Muscle layer of colon (tissue), 2 donors: Measurements from ENCODE around the gene SYNCRIP.
"Not testable (repeated sequence)": the region's sequence is repeated elsewhere in the genome, so short reads cannot be mapped to it uniquely, and the experiment has no call there.

ENCODE experiments used
- H3K27ac ChIP-seq: one replicate; pipeline ENCODE4 v1.7.0; 2013; ENCODE audit warnings: low read depth, mild to moderate bottlenecking, low read length, moderate library complexity
- H3K27me3 ChIP-seq, 2 donors: one replicate each; pipeline ENCODE4 v1.7.0; 2013; ENCODE audit warnings: low read length in 2 of 2, mild to moderate bottlenecking in 2 of 2; ENCODE audit not compliant: insufficient read depth in 2 of 2, control insufficient read depth in 1 of 2
- H3K36me3 ChIP-seq: one replicate; pipeline ENCODE4 v1.7.0; 2013; ENCODE audit warnings: mild to moderate bottlenecking, low read length; ENCODE audit not compliant: insufficient read depth
- H3K4me1 ChIP-seq: one replicate; pipeline ENCODE4 v1.7.0; 2013; ENCODE audit warnings: mild to moderate bottlenecking, low read length; ENCODE audit not compliant: insufficient read depth
- H3K4me3 ChIP-seq, 2 donors: one replicate each; pipeline ENCODE4 v1.7.0; 2013; ENCODE audit warnings: low read length in 2 of 2, low read depth in 1 of 2, mild to moderate bottlenecking in 1 of 2, moderate library complexity in 1 of 2
- H3K9ac ChIP-seq: one replicate; pipeline ENCODE4 v1.7.0; 2013; ENCODE audit warnings: low read length
- H3K9me3 ChIP-seq: one replicate; pipeline ENCODE4 v1.7.0; 2013; ENCODE audit warnings: mild to moderate bottlenecking, low read length
- donor health status: abdominal sarcoma.
- donor health status: Adenocarcinoma of cecum.

SYNCRIP gene

GRCh38 chr6:85642774-85643536 lies at the start of gene SYNCRIP:
TSS of gene SYNCRIP (minus strand) at chr6:85642886. CDS start at chr6:85641439, 1,447 bp downstream.
- Histone ChIP-seq H3K27me3 (no peaks in the 10 kb centered on the region), H3K27ac (peak within 1 kb of the TSS; percentile 99), H3K4me3 (peak within 1 kb of the TSS; percentile 81 to 94), H3K36me3 (peaks cover 21% of the 10 kb centered on the region), H3K4me1 (peaks cover 28% of the 10 kb centered on the region), H3K9me3 (no peaks in the 10 kb centered on the region), H3K9ac (peak within 1 kb of the TSS; percentile 91)

DNA sequence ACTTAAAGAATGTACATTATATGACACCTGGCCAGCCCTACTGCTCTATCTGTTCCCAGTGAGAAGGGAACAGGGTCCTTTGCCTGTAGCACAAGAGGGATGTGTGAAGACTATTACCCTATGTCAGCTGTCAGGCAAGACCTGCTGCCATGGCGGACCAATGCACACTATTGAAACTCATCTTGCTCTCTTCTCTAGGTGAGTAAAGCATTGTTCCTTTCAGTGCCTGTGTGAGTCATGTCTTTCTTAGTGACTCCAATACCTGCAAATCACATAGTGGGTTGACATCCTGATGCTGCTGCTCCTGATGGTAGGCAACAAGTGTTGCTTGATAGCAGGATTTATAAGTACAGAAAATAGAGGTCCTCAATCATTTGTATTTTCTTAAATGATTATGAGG lies 48.8 kb upstream of the SYNCRIP start:
- Histone ChIP-seq H3K36me3 (no peaks in the 10 kb centered on the region), H3K4me1 (no peaks in the 10 kb centered on the region), H3K9me3 (no peaks in the 10 kb centered on the region), H3K27ac (no peak overlapping the region), H3K4me3 (no peak overlapping the region), H3K27me3 (no peaks in the 10 kb centered on the region), H3K9ac (no peak overlapping the region)

DNA sequence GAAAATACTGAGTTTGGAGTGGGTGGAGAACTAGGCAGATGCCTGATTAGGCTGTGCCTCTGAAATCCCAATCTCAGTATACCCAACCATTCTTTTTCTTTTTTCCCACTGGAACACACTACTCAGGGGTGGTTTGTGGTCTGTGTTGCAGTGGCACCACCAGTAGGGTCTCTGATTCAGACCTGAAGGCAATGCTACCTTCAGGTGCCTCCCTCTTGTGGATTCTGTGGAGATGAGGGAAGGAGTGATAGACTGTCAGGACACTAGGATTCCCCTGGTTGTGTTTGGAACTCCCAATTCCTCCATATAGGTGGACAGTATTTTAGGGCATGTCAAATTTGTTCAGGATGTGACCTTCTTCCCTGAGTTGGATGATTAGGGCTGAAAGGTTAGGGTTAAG lies 47.4 kb upstream of the SYNCRIP start:
- Histone ChIP-seq H3K27ac (no peak overlapping the region), H3K4me3 (no peak overlapping the region), H3K4me1 (no peaks in the 10 kb centered on the region), H3K9ac (no peak overlapping the region), H3K36me3 (no peaks in the 10 kb centered on the region), H3K27me3 (no peaks in the 10 kb centered on the region), H3K9me3 (no peaks in the 10 kb centered on the region)

DNA sequence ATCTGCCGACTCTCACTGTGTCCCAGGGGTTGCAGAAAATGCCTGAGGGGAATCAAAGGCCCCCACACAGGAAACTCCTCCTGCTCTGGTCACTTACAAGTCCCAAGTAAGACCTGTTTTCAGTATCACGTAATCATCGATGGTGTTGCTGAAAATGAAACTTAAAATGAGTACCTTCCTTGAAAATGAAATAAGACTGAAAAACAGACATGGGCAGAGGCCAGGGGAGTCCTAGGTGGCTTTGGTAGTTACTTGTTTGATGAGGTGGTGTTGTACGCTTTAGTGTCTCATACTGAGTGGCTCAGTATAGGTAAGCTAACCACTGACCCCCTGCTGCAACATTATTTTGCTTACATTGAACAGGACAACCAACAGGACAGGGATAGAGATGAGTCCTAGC lies 43.0 kb upstream of the SYNCRIP start:
- Histone ChIP-seq H3K4me3 (no peak overlapping the region), H3K27ac (no peak overlapping the region), H3K9ac (no peak overlapping the region), H3K4me1 (no peaks in the 10 kb centered on the region), H3K36me3 (no peaks in the 10 kb centered on the region), H3K9me3 (no peaks in the 10 kb centered on the region), H3K27me3 (no peaks in the 10 kb centered on the region)

DNA sequence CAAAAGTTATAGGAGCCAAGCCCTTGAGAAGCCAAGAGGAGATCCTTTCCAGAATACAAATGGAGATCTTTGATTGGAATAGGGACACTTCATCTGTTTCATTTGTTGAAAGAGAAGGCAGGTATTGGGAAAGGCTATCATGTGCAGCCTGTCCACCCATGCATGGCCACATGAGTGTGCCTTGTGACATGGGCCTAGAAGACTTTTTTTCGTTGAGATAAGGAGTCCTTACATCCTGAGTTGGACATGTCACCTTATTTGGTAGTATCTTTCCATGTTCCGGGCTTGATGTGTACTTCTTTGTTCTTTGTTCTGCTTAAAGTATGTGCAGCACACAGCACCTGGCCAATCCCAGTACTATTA lies 42.1 kb upstream of the SYNCRIP start:
- peaks cover 2% of the 10 kb centered on the region for H3K4me1 ChIP-seq
- H3K9me3 ChIP-seq, result no peaks in the 10 kb centered on the region
- H3K36me3 ChIP-seq, result no peaks in the 10 kb centered on the region
- H3K27me3 ChIP-seq, result no peaks in the 10 kb centered on the region
- no peak overlapping the region for H3K9ac ChIP-seq
- H3K4me3 ChIP-seq, result no peak overlapping the region
- no peak overlapping the region for H3K27ac ChIP-seq

- H3K4me3 ChIP-seq, result no peak overlapping the region
- H3K36me3 ChIP-seq, result no peaks in the 10 kb centered on the region
- peaks cover 7% of the 10 kb centered on the region for H3K4me1 ChIP-seq
- H3K27ac ChIP-seq, result no peak overlapping the region
- no peaks in the 10 kb centered on the region for H3K27me3 ChIP-seq
- no peaks in the 10 kb centered on the region for H3K9me3 ChIP-seq
- no peak overlapping the region for H3K9ac ChIP-seq
Observed at GRCh38 chr6:85684133-85684808, 41.6 kb upstream of the SYNCRIP start.

DNA sequence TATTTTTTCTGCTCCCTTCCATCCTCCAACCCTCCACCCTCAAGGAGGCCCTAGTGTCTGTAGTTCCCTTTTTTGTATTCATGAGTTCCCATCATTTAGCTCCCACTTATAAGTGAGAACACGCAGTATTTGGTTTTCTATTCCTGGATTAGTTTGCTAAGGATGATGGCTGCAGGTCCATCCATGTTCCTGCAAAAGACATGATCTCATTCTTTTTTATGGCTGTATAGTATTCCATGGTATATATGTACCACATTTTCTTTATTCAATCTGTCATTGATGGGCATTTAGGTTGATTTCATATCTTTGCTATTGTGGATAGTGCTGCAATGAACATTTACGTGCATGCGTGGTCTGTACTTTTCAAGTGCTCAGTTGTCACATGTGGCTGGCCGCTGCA lies 39.2 kb upstream of the SYNCRIP start:
- H3K9me3 ChIP-seq, result not testable (repeated sequence)

GRCh38 chr6:85680388-85680787 lies 37.7 kb upstream of the SYNCRIP start:
- Histone ChIP-seq H3K9ac (no peak overlapping the region), H3K27me3 (no peaks in the 10 kb centered on the region), H3K36me3 (no peaks in the 10 kb centered on the region), H3K9me3 (no peaks in the 10 kb centered on the region), H3K27ac (no peak overlapping the region), H3K4me3 (no peak overlapping the region), H3K4me1 (peaks cover 14% of the 10 kb centered on the region)

More for the DNA sequence above, 39.2 kb upstream of the SYNCRIP start:
- not testable (repeated sequence) for H3K4me1 ChIP-seq, H3K27me3 ChIP-seq, H3K27ac ChIP-seq, H3K4me3 ChIP-seq, H3K9ac ChIP-seq, H3K36me3 ChIP-seq

DNA sequence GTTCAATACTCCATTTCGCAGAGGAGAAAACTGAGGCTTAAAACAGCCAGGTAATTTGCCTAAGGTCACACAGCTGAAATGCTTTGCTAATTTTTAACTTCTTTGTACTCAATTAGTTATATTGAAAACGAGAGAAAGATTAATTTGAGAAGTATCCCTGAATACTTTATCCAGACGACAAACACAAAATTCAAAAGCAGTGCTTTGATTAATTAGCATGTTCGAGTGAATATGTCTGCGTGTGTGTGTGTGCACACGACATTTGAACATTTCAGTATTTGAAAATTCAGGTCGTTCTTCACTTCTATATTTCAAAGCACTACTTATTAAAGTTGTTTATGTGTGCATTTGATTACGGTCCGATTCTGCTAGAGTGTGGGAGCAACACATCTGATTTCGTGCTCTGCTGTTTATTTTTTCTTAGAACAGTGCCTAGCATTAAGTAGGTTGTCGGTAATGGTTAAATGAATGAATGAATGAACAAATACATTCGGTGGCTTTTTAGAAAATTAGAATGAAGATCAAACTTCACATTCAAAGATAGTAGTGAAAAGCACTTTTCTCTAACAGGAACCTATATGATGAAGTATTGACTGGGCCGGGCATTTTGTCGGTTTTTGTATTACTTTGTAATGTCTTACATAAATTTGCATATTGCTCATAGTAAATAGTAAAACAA lies 36.9 kb upstream of the SYNCRIP start:
- peak overlapping the region; percentile 73 for H3K27ac ChIP-seq
- peak overlapping the region; percentile 67 to 82 for H3K4me3 ChIP-seq
- H3K9me3 ChIP-seq, result no peaks in the 10 kb centered on the region
- H3K4me1 ChIP-seq, result peaks cover 19% of the 10 kb centered on the region
- H3K9ac ChIP-seq, result no peak overlapping the region
- H3K36me3 ChIP-seq, result no peaks in the 10 kb centered on the region
- H3K27me3 ChIP-seq, result no peaks in the 10 kb centered on the region

DNA sequence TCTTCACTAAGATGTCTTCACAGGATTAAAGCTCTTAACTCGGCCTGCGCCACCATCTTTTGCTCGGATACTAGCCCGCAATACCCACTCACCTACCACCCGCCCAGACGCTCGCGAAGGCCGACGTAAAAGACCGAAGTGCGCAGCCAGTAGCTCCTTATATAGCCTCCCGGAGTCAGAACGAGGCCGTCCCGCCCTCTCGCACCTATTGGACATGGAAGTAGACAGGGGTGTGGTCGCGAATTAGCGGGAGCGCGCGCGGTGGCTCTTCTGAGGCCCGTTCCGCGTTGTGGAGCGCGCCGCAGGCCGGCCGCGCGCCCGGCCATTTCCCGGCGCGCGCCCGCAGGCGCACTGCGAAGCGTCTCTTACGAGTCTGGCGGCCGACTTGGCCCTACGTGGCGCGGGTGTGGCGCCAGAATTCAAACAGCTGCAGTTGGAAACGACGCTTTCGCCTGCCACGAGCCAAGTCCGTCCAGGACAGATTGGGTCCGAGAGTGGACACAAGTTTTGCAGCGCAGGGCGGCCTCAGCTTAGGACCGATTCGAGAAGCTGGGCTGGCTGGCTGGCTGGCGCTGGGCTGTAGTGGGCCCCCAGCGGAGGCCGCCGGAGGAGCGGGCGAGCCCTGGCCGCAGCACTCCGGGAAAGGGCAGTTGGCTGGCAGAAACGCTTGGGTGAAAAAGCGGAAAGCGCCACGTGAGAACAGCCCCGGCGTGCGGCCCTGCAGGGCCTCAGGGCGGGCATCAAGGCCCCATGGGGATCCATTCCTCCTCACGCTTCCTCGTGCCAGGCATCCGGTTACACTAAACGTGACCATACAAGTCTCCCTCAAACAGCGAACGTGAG lies 36.1 kb upstream of the SYNCRIP start:
- peak overlapping the region; percentile 92 for H3K27ac ChIP-seq
- H3K27me3 ChIP-seq, result no peaks in the 10 kb centered on the region
- H3K9me3 ChIP-seq, result no peaks in the 10 kb centered on the region
- peak overlapping the region; percentile 88 to 98 for H3K4me3 ChIP-seq
- peaks cover 23% of the 10 kb centered on the region for H3K4me1 ChIP-seq
- H3K9ac ChIP-seq, result peak overlapping the region; percentile 85
- H3K36me3 ChIP-seq, result no peaks in the 10 kb centered on the region

GRCh38 chr6:85678026-85678601 lies 35.4 kb upstream of the SYNCRIP start:
- Histone ChIP-seq H3K4me1 (peaks cover 30% of the 10 kb centered on the region), H3K27ac (peak overlapping the region; percentile 92), H3K36me3 (no peaks in the 10 kb centered on the region), H3K9me3 (no peaks in the 10 kb centered on the region), H3K27me3 (no peaks in the 10 kb centered on the region), H3K9ac (peak overlapping the region; percentile 85), H3K4me3 (peak overlapping the region; percentile 88 to 98)
